Activated T-cell treated with anti-CD3 and anti-CD28 coated beads for 4 hours (primary cell): ENCODE results near the gene XPNPEP2.

Experiments
- DNase-seq: peaks from one replicate; pipeline ENCODE4 v3.0.0-alpha.2; 2020

XPNPEP2 gene

GRCh38 chrX:129755779-129756650 is 17.2 kb downstream of the XPNPEP2 start:
- no peak for DNase-seq

GRCh38 chrX:129759576-129760061 is 20.8 kb downstream of the XPNPEP2 start:
- no peak for DNase-seq

GRCh38 chrX:129760155-129760554 is 21.4 kb downstream of the XPNPEP2 start:
- DNase-seq, result no peak

DNA sequence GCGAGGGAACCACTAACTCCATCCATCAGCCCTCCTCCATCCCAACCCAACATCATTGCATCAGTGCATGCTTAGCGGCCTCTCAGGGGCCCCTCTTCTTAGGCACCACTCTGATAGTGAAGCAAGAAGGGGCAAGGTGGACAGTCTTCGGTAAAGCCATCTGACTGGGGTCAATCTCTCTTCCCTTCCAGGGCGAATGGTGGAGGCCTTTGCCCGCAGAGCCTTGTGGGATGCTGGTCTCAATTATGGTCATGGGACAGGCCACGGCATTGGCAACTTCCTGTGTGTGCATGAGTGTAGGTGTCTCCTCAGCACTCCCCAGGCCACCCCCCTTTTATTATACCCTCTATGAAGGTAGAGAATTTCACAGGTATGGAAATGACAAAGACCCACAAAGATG is 22.2 kb downstream of the XPNPEP2 start:
- no peak for DNase-seq

DNA sequence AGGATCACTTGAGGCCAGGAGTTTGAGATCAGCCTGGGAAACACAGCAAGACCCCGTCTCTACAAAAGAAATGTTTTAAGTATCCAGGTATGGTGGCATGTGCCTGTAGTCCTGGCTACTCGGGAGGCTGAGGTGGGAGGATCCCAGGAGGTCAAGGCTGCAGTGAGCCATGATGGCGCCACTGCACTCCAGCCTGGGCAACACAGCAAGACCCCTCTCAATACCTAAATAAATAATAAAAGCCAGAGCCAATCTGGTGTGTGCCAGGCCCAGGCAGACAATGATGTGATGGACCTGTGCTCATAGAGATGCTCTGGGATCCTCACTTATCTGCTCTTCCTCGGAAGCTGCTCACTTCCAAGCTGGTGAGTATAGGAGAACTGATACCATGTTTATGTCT is 22.8 kb downstream of the XPNPEP2 start:
- DNase-seq, result no peak

GRCh38 chrX:129762448-129762847 is 23.7 kb downstream of the XPNPEP2 start:
- DNase-seq, result no peak

DNA sequence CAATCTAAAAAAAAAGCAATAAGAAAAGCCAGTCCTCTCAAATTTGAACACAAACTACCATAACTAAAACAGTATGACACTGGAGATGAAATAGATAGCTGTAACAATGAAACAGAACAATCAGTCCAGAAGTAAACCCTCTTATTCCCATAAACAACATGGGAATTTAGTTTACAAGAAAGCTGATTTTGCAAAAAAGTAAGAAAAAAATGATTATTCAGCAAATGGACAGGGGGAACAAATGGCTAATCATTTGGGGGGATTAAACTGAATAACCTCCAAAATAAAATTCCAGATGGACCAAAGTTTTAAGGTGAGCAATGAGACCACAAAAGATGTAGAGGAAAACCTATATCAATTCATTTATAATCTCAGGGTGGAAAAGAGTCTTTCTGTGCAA is 24.9 kb downstream of the XPNPEP2 start:
- no peak for DNase-seq

GRCh38 chrX:129768186-129768585 is 29.4 kb downstream of the XPNPEP2 start:
- no peak for DNase-seq

DNA sequence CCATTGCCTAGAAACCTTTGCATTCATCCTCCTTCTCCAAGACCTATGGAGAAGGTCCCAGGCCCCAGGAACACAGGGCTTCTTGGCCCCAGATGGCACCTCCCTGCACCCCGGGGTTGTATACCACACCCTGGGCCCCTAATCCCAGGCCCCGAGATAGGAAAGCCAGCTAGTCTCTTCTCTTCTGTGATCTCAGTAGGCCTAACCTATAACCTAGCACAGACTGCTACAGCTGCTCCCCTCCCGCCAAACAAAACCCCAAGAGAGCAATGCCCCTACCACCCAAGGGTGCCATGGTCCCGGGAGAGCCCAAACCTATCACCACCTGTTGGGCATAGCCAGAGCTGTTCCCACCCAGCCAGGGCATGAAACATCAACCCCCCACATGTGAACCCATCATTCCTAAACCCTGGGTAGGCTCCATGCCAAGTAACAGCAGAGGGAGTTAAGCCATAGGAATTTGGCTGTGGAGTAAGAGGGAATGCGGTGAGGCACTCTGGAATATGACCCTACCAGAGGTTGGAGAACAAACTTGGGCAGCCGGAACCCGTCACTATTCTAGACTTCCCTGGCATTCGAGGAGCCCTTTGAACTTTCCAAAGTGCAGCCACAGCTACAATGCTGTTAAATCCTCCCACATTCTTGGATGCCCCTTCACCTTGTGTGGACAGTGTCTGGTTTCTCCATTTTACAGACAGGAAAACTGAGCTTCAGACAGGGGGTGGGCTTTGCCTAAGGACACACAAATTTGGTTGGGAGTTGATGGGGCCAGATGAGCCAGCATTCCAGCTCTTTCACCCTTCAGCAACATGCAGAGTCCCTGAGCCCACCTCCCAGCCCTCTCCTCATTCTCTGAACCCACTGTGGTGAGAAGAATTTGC is 30.0 kb downstream of the XPNPEP2 start:
- DNase-seq, result no peak

- DNase-seq, result peak; percentile 56
Measured at GRCh38 chrX:129769467-129770154, 30.8 kb downstream of the XPNPEP2 start.

- no peak for DNase-seq
Measured at GRCh38 chrX:129771266-129771995, 32.7 kb downstream of the XPNPEP2 start.

DNA sequence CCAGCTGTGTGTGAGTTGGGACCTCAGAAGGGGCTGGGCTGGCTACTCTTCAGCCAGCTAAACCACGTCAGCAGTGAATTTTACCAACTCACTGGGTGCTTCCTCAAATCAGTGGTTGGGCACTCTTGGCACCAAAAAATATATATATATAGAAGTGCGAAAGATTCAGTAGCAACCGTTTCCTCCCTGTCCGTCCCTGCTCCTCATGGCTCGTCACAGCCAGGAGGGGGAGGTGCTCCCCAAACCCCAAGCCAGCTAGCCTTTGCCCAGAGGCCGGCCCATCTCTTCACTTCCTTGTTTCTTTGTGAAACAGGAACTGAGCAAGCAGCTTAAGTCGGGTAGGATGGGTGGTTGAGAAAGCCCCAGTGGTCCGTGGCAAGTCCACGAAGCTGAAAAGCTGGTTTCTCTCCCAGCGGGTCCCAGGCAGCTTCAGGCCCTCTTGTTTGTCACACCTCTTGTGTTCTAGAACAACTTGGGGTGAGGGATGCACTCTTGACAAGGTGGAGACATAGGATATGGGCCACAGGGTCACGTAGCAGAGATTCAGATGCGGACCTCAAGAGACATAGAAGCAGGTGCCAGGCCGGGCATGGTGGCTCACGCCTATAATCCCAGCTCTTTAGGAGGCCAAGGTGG is 34.1 kb downstream of the XPNPEP2 start:
- DNase-seq, result no peak

- DNase-seq, result no peak
Measured at GRCh38 chrX:129773649-129774458, 35.1 kb downstream of the XPNPEP2 start.

GRCh38 chrX:129777218-129778030 is 38.6 kb downstream of the XPNPEP2 start:
- DNase-seq, result peak; percentile 42

- DNase-seq, result no peak
Measured at GRCh38 chrX:129779086-129779672, 40.4 kb downstream of the XPNPEP2 start.

- DNase-seq, result no peak
Measured at GRCh38 chrX:129779747-129780146, 41.0 kb downstream of the XPNPEP2 start, which contains the start of gene SASH3. TSS of gene SASH3 (plus strand) at chrX:129779949. CDS start at chrX:129780098, 149 bp downstream.

- no peak for DNase-seq
Measured at GRCh38 chrX:129780441-129781105, 41.8 kb downstream of the XPNPEP2 start.

DNA sequence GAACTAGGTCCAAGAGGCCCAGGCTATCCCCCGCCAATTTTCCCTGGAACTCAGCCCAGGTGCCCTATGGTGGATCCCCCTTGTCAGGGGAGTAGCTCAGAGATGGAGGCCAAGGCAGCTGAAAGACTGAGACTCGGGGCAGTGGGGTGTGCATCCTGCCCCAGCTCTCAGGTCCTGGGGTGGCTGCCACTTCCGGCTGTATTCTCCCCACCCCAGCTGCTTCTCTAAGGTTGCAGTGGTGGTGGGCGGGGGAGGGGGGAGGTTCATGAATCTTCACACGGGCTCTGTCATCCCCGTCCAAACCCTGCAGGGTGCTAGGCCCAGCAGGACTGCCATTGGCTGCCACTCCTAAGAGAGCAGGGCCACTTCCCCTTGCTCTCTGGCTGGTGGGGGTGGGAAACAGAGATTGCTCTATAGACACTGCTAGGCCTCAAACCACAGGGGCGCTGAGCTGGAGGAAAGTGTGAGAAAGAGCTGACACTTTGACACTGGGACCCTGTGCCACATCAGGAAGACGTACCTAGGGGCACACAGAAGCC is 42.4 kb downstream of the XPNPEP2 start:
- peak; percentile 54 for DNase-seq
